DMS53 treated with DMSO at 0.1 percent for 48 hours (cell line): ENCODE data around the gene ATP9A.

Experiments
- DNase-seq: peaks from one replicate; lab custom pipeline; 2025; ENCODE audit not compliant: unreplicated experiment; lab: John Stamatoyannopoulos, UW

ATP9A gene

GRCh38 chr20:51634257-51634656, 133.9 kb downstream of the ATP9A start:
- no peak for DNase-seq

- DNase-seq = no peak
These were observed 134.8 kb downstream of the ATP9A start for GRCh38 chr20:51633430-51633829.

- no peak for DNase-seq
These were observed 136.2 kb downstream of the ATP9A start for GRCh38 chr20:51631953-51632352.

- DNase-seq = no peak
These were observed 136.9 kb downstream of the ATP9A start for GRCh38 chr20:51631011-51631950.

- no peak for DNase-seq
These were observed 138.7 kb downstream of the ATP9A start for GRCh38 chr20:51629399-51630058.

GRCh38 chr20:51628533-51629398, 139.4 kb downstream of the ATP9A start:
- DNase-seq = no peak

GRCh38 chr20:51627586-51627985, 140.6 kb downstream of the ATP9A start:
- no peak for DNase-seq

- DNase-seq = no peak
These were observed 143.1 kb downstream of the ATP9A start for GRCh38 chr20:51625105-51625504.

GRCh38 chr20:51624157-51624731, 143.9 kb downstream of the ATP9A start:
- DNase-seq = no peak

- DNase-seq = no peak
These were observed 144.9 kb downstream of the ATP9A start for GRCh38 chr20:51623255-51623654.

- no peak for DNase-seq
These were observed 146.0 kb downstream of the ATP9A start for GRCh38 chr20:51622004-51622874.

GRCh38 chr20:51620432-51620831, 147.8 kb downstream of the ATP9A start:
- DNase-seq = no peak

- DNase-seq = no peak
These were observed 152.1 kb downstream of the ATP9A start for GRCh38 chr20:51616060-51616459.

- DNase-seq = no peak
These were observed 153.5 kb downstream of the ATP9A start for GRCh38 chr20:51614687-51615086.

GRCh38 chr20:51613580-51613979, 154.6 kb downstream of the ATP9A start:
- DNase-seq = no peak

GRCh38 chr20:51612896-51613295, 155.3 kb downstream of the ATP9A start:
- DNase-seq = no peak

GRCh38 chr20:51611625-51611890, 156.6 kb downstream of the ATP9A start:
- DNase-seq = no peak

GRCh38 chr20:51610761-51611624, 157.2 kb downstream of the ATP9A start:
- DNase-seq = no peak

- no peak for DNase-seq
These were observed 158.1 kb downstream of the ATP9A start for GRCh38 chr20:51610111-51610510.
